ENCODE results near the gene LTBP3. TPM values are rescaled to one million over a fixed set of nuclear protein-coding genes. Genes with fewer than 3 reads are reported as not detected.

Gene LTBP3
- total and polyA plus RNA-seq, 9 of the 15 experiments (the other 6 are each of a cell fraction or from before 2014, with no cell fraction given) = 0.06 to 20.5 (median 4.8) TPM

DNA sequence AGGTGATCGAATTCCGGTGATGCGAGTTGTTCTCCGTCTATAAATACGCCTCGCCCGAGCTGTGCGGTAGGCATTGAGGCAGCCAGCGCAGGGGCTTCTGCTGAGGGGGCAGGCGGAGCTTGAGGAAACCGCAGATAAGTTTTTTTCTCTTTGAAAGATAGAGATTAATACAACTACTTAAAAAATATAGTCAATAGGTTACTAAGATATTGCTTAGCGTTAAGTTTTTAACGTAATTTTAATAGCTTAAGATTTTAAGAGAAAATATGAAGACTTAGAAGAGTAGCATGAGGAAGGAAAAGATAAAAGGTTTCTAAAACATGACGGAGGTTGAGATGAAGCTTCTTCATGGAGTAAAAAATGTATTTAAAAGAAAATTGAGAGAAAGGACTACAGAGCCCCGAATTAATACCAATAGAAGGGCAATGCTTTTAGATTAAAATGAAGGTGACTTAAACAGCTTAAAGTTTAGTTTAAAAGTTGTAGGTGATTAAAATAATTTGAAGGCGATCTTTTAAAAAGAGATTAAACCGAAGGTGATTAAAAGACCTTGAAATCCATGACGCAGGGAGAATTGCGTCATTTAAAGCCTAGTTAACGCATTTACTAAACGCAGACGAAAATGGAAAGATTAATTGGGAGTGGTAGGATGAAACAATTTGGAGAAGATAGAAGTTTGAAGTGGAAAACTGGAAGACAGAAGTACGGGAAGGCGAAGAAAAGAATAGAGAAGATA, 59.0 kb downstream of the LTBP3 start, which contains the start of gene MALAT1 (continued):
- TF ChIP-seq, protein P1, sequence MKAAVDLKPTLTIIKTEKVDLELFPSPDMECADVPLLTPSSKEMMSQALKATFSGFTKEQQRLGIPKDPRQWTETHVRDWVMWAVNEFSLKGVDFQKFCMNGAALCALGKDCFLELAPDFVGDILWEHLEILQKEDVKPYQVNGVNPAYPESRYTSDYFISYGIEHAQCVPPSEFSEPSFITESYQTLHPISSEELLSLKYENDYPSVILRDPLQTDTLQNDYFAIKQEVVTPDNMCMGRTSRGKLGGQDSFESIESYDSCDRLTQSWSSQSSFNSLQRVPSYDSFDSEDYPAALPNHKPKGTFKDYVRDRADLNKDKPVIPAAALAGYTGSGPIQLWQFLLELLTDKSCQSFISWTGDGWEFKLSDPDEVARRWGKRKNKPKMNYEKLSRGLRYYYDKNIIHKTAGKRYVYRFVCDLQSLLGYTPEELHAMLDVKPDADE (conservative IDR thresholded peaks at IDR 0.05; ENCODE audit: control insufficient read depth, low read depth, low read length) = peak; percentile 97
- TF ChIP-seq ARNT (IDR thresholded peaks at IDR 0.05) = peak in 1 of 2 experiments; percentile 95; a peak in 2 of 4 replicates
- TF ChIP-seq GATA2 (CRISPR knock-in tag; IDR thresholded peaks at IDR 0.05) = peak; percentile 39; the same call in 1 of the 2 replicates
- TF ChIP-seq, protein P2, sequence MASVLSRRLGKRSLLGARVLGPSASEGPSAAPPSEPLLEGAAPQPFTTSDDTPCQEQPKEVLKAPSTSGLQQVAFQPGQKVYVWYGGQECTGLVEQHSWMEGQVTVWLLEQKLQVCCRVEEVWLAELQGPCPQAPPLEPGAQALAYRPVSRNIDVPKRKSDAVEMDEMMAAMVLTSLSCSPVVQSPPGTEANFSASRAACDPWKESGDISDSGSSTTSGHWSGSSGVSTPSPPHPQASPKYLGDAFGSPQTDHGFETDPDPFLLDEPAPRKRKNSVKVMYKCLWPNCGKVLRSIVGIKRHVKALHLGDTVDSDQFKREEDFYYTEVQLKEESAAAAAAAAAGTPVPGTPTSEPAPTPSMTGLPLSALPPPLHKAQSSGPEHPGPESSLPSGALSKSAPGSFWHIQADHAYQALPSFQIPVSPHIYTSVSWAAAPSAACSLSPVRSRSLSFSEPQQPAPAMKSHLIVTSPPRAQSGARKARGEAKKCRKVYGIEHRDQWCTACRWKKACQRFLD (CRISPR knock-in tag; IDR thresholded peaks at IDR 0.05) = no peak
- TF ChIP-seq ZKSCAN8 (CRISPR knock-in tag; IDR thresholded peaks at IDR 0.05) = no peak
- TF ChIP-seq, protein P3, sequence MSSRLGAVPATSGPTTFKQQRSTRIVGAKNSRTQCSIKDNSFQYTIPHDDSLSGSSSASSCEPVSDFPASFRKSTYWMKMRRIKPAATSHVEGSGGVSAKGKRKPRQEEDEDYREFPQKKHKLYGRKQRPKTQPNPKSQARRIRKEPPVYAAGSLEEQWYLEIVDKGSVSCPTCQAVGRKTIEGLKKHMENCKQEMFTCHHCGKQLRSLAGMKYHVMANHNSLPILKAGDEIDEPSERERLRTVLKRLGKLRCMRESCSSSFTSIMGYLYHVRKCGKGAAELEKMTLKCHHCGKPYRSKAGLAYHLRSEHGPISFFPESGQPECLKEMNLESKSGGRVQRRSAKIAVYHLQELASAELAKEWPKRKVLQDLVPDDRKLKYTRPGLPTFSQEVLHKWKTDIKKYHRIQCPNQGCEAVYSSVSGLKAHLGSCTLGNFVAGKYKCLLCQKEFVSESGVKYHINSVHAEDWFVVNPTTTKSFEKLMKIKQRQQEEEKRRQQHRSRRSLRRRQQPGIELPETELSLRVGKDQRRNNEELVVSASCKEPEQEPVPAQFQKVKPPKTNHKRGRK (tag; IDR thresholded peaks at IDR 0.05) = no peak
- TF ChIP-seq STAT5B (CRISPR knock-in tag; IDR thresholded peaks at IDR 0.05) = no peak
- peak; percentile 38 to 89; a peak in 2 of 4 replicates for TF ChIP-seq HDAC1 (IDR thresholded peaks at IDR 0.05)
- TF ChIP-seq, protein P4, sequence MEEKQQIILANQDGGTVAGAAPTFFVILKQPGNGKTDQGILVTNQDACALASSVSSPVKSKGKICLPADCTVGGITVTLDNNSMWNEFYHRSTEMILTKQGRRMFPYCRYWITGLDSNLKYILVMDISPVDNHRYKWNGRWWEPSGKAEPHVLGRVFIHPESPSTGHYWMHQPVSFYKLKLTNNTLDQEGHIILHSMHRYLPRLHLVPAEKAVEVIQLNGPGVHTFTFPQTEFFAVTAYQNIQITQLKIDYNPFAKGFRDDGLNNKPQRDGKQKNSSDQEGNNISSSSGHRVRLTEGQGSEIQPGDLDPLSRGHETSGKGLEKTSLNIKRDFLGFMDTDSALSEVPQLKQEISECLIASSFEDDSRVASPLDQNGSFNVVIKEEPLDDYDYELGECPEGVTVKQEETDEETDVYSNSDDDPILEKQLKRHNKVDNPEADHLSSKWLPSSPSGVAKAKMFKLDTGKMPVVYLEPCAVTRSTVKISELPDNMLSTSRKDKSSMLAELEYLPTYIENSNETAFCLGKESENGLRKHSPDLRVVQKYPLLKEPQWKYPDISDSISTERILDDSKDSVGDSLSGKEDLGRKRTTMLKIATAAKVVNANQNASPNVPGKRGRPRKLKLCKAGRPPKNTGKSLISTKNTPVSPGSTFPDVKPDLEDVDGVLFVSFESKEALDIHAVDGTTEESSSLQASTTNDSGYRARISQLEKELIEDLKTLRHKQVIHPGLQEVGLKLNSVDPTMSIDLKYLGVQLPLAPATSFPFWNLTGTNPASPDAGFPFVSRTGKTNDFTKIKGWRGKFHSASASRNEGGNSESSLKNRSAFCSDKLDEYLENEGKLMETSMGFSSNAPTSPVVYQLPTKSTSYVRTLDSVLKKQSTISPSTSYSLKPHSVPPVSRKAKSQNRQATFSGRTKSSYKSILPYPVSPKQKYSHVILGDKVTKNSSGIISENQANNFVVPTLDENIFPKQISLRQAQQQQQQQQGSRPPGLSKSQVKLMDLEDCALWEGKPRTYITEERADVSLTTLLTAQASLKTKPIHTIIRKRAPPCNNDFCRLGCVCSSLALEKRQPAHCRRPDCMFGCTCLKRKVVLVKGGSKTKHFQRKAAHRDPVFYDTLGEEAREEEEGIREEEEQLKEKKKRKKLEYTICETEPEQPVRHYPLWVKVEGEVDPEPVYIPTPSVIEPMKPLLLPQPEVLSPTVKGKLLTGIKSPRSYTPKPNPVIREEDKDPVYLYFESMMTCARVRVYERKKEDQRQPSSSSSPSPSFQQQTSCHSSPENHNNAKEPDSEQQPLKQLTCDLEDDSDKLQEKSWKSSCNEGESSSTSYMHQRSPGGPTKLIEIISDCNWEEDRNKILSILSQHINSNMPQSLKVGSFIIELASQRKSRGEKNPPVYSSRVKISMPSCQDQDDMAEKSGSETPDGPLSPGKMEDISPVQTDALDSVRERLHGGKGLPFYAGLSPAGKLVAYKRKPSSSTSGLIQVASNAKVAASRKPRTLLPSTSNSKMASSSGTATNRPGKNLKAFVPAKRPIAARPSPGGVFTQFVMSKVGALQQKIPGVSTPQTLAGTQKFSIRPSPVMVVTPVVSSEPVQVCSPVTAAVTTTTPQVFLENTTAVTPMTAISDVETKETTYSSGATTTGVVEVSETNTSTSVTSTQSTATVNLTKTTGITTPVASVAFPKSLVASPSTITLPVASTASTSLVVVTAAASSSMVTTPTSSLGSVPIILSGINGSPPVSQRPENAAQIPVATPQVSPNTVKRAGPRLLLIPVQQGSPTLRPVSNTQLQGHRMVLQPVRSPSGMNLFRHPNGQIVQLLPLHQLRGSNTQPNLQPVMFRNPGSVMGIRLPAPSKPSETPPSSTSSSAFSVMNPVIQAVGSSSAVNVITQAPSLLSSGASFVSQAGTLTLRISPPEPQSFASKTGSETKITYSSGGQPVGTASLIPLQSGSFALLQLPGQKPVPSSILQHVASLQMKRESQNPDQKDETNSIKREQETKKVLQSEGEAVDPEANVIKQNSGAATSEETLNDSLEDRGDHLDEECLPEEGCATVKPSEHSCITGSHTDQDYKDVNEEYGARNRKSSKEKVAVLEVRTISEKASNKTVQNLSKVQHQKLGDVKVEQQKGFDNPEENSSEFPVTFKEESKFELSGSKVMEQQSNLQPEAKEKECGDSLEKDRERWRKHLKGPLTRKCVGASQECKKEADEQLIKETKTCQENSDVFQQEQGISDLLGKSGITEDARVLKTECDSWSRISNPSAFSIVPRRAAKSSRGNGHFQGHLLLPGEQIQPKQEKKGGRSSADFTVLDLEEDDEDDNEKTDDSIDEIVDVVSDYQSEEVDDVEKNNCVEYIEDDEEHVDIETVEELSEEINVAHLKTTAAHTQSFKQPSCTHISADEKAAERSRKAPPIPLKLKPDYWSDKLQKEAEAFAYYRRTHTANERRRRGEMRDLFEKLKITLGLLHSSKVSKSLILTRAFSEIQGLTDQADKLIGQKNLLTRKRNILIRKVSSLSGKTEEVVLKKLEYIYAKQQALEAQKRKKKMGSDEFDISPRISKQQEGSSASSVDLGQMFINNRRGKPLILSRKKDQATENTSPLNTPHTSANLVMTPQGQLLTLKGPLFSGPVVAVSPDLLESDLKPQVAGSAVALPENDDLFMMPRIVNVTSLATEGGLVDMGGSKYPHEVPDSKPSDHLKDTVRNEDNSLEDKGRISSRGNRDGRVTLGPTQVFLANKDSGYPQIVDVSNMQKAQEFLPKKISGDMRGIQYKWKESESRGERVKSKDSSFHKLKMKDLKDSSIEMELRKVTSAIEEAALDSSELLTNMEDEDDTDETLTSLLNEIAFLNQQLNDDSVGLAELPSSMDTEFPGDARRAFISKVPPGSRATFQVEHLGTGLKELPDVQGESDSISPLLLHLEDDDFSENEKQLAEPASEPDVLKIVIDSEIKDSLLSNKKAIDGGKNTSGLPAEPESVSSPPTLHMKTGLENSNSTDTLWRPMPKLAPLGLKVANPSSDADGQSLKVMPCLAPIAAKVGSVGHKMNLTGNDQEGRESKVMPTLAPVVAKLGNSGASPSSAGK (IDR thresholded peaks at IDR 0.05) = peak; percentile 40
